Activated CD8-positive, alpha-beta memory T cell treated with anti-CD3 and anti-CD28 coated beads for 36 hours (primary cell): Measurements from ENCODE around the gene MYG1. TPM values are rescaled to one million over a fixed set of nuclear protein-coding genes. Genes with fewer than 3 reads are reported as not detected.

Experiments
- total RNA-seq, 2 experiments: library from RNA; stranded (reverse); gene quantifications; one replicate each; pipeline ENCODE4 v1.2.3, GENCODE V29; 2021

Gene MYG1
- total RNA-seq, 2 experiments from 2014 or later = 88.0 to 91.2 TPM

Other genes with a start within 250 kb of the MYG1 start
- 1 to 10 TPM; 2.1 to 2.3 TPM for gene TNS2, start 249.6 kb upstream of the MYG1 start, total RNA-seq
- 10 to 100 TPM; 33.9 to 36.5 TPM for gene SPRYD3, start 220.3 kb upstream of the MYG1 start, total RNA-seq
- 1 to 10 TPM; 1.8 to 1.9 TPM for gene IGFBP6, start 202.0 kb upstream of the MYG1 start, total RNA-seq
- 1 to 10 TPM; 1.2 to 1.5 TPM for gene SOAT2, start 196.2 kb upstream of the MYG1 start, total RNA-seq
- 10 to 100 TPM; 44.1 to 45.9 TPM for gene ZNF740, start 119.0 kb upstream of the MYG1 start, total RNA-seq
- gene CSAD, start 118.8 kb upstream of the MYG1 start, total RNA-seq = 10 to 100 TPM; 14.1 to 14.8 TPM
- gene ITGB7, start 92.4 kb upstream of the MYG1 start, total RNA-seq = 100 to 1,000 TPM; 244 to 248 TPM
- 10 to 100 TPM; 42.5 to 42.7 TPM for gene RARG, start 67.5 kb upstream of the MYG1 start, total RNA-seq
- gene ESPL1, start 31.4 kb upstream of the MYG1 start, total RNA-seq = 10 to 100 TPM; 59.6 to 60.9 TPM
- gene PFDN5, start 4.2 kb upstream of the MYG1 start, total RNA-seq = 100 to 1,000 TPM; 338 to 349 TPM
- 10 to 100 TPM; 77.7 to 78.9 TPM for gene AAAS, start 21.9 kb downstream of the MYG1 start, total RNA-seq
- not detected for gene SP7, start 36.7 kb downstream of the MYG1 start, total RNA-seq
- 10 to 100 TPM; 53.6 to 53.7 TPM for gene SP1, start 80.5 kb downstream of the MYG1 start, total RNA-seq
- gene AMHR2, start 124.2 kb downstream of the MYG1 start, total RNA-seq = not detected
- gene PRR13, start 142.0 kb downstream of the MYG1 start, total RNA-seq = 100 to 1,000 TPM; 237 to 244 TPM
- gene PCBP2, start 152.4 kb downstream of the MYG1 start, total RNA-seq = 1,000 to 10,000 TPM in 1 of 2 experiments, 100 to 1,000 TPM in 1; 995 to 1,012 TPM
- 10 to 100 TPM; 10.5 to 13.8 TPM for gene MAP3K12, start 199.8 kb downstream of the MYG1 start, total RNA-seq
- 10 to 100 TPM; 51.5 to 53.6 TPM for gene TARBP2, start 201.6 kb downstream of the MYG1 start, total RNA-seq
- gene NPFF, start 207.8 kb downstream of the MYG1 start, total RNA-seq = not detected